Measurements from ENCODE around the gene C5orf52. TPM values are rescaled to one million over a fixed set of nuclear protein-coding genes. Genes with fewer than 3 reads are reported as not detected.
"Not testable (repeated sequence)": the region's sequence is repeated elsewhere in the genome, so short reads cannot be mapped to it uniquely, and the experiment has no call there.

C5orf52 gene
- total RNA-seq, 2 experiments from 2014 or later: not detected

DNA sequence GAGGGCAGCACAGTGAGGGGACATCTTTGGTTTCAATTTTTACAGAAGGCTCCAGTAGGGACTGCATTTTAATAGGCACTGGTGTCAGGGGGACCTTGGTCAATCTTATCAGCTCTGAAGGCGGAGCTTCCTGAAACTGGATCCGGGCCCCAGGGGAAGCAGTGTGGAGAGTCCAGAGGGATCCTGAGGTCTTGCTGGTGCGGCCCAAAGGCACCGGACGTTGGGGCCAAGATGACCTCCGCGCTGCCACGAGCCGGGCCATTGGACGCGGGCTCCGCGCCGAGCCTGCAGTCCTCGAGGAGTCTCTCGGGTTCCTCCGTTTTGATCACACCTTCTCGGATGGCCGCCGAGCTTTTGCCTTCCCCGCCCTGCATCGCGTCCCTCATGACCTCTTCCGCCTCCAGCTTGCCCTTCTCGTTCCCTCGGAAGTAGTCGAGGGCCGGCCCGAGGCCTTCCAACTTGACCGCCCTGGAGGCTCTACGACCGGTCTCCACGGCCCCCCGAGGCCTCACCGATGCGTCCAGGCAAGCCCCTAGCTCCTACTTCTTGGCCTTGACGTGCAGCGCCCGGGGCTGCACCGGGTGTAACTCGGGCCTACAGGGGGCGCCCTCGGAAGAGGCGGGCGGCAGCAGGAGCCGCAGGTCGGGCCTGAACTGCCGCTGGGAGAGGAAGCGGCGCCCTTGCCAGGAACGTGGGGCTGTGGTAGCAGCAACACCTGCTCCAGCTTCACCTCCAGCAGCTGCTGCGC lies 18.8 kb downstream of the C5orf52 start:
- Mint-ChIP-seq H3K4me1 (ENCODE audit: low read depth) (no peaks in the 10 kb centered on the region), H3K27me3 (peaks cover 5% of the 10 kb centered on the region), H3K4me3 (no peak overlapping the region), H3K27ac (no peak overlapping the region), H3K36me3 (ENCODE audit: low read depth) (no peaks in the 10 kb centered on the region), H3K9me3 (no peaks in the 10 kb centered on the region)
- Histone ChIP-seq H3K27me3 (ENCODE audit: control insufficient read depth in 1 of 2, insufficient read depth in 2 of 2, low read length in 2 of 2) (no peaks in the 10 kb centered on the region), H3K36me3 (ENCODE audit: insufficient read depth, low read length) (no peaks in the 10 kb centered on the region), H3K9me3 (ENCODE audit: control insufficient read depth in 1 of 2, insufficient read depth in 1 of 2, low read length in 2 of 2) (peaks cover 0 to 20% of the 10 kb centered on the region in 2 experiments), H3K27ac (ENCODE audit: low read depth in 1 of 2, low read length in 2 of 2) (no peak overlapping the region), H3K4me3 (ENCODE audit: low read length) (peak overlapping the region; percentile 7), H3K4me1 (ENCODE audit: insufficient read depth, low read length) (peaks cover 7% of the 10 kb centered on the region)
- ChIA-PET POLR2A (interaction anchor here (0.9 kb wide), 1 partner anchor 43 kb away, joined by 3 read pairs; no protein-coding TSS in a partner anchor), CTCF (no interaction called here)
- intact Hi-C loops (cut with DNase I, micrococcal nuclease): no loop called here
- ATAC-seq (ENCODE audit: poor library complexity) (peak; percentile 71), DNase-seq (peak in 11 of 14 experiments; percentile 9 to 74 (median 19))
- TF ChIP-seq, protein P1, sequence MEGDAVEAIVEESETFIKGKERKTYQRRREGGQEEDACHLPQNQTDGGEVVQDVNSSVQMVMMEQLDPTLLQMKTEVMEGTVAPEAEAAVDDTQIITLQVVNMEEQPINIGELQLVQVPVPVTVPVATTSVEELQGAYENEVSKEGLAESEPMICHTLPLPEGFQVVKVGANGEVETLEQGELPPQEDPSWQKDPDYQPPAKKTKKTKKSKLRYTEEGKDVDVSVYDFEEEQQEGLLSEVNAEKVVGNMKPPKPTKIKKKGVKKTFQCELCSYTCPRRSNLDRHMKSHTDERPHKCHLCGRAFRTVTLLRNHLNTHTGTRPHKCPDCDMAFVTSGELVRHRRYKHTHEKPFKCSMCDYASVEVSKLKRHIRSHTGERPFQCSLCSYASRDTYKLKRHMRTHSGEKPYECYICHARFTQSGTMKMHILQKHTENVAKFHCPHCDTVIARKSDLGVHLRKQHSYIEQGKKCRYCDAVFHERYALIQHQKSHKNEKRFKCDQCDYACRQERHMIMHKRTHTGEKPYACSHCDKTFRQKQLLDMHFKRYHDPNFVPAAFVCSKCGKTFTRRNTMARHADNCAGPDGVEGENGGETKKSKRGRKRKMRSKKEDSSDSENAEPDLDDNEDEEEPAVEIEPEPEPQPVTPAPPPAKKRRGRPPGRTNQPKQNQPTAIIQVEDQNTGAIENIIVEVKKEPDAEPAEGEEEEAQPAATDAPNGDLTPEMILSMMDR (IDR thresholded peaks at IDR 0.05): no peak

DNA sequence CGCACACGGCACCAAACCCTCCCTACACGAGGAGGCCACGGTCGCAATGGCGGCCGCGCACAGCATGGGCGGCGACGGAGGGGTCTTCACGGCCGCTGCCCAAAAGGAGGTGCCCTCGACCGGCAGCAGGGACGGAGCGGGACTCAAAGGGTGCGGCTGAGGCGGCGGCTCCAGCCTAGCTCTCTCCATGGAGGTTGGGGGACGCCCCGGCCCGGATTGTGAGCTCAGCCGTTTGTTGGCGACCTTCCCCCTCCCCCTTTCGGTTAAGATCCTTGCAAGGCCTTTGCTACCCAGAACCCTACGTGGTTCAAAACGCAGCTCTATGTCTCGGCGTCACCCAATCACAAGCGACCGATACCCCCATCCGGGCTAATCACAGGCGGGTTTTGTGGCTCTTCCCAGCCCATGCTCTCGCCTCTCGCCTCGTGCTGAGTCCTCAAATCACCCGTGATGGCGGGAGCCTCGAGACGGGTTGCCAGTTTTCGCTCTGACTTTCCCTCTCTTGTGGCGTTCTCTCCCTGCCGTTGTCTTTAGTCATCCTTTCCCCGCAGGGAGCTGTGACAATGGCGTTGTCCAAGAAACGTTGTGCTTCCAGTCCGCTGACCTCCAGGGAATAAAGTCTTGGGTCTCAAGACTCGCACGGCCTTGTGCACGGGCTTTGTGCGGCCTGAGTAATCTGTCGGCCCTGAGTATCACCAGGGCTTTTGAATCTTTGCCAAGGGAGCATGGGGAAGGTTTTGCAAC lies 19.5 kb downstream of the C5orf52 start:
- peaks cover 7% of the 10 kb centered on the region for H3K27me3 Mint-ChIP-seq
- Histone ChIP-seq H3K36me3 (ENCODE audit: insufficient read depth, low read length) (no peaks in the 10 kb centered on the region), H3K9me3 (ENCODE audit: control insufficient read depth in 1 of 2, insufficient read depth in 1 of 2, low read length in 2 of 2) (peaks cover 0 to 20% of the 10 kb centered on the region in 2 experiments), H3K27ac (ENCODE audit: low read depth in 1 of 2, low read length in 2 of 2) (no peak overlapping the region), H3K4me3 (ENCODE audit: low read length) (peak overlapping the region; percentile 7), H3K27me3 (ENCODE audit: control insufficient read depth in 1 of 2, insufficient read depth in 2 of 2, low read length in 2 of 2) (no peaks in the 10 kb centered on the region), H3K4me1 (ENCODE audit: insufficient read depth, low read length) (peaks cover 7% of the 10 kb centered on the region)
- H3K9me3 Mint-ChIP-seq: no peaks in the 10 kb centered on the region
- no peak overlapping the region for H3K4me3 Mint-ChIP-seq
- CTCF ChIA-PET: no interaction called here
- TF ChIP-seq, protein P1 (IDR thresholded peaks at IDR 0.05): no peak
- no peak overlapping the region for H3K27ac Mint-ChIP-seq
- no peak for ATAC-seq (ENCODE audit: poor library complexity)
- no peaks in the 10 kb centered on the region for H3K36me3 Mint-ChIP-seq (ENCODE audit: low read depth)
- intact Hi-C loops (cut with DNase I, micrococcal nuclease): no loop called here
- H3K4me1 Mint-ChIP-seq (ENCODE audit: low read depth): no peaks in the 10 kb centered on the region
- POLR2A ChIA-PET: no interaction called here
- no peak for DNase-seq

DNA sequence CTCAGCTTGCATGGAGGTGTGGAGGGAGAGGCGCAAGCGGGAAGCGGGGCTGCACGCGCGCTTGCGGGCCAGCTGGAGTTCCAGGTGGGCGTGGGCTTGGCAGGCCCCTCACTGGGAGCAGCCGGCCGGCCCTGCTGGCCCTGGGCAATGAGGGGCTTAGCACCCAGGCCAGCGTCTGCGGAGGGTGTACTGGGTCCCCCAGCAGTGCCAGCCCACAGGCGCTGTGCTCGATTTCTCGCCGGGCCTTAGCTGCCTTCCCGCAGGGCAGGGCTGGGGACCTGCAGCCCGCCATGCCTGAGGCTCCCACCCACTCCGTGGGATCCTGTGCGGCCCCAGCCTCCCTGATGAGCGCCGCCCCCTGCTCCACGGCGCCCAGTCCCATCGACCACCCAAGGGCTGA lies 22.5 kb downstream of the C5orf52 start:
- intact Hi-C loops (cut with DNase I, micrococcal nuclease); H3K4me1 Mint-ChIP-seq (ENCODE audit: low read depth): not testable (repeated sequence)

DNA sequence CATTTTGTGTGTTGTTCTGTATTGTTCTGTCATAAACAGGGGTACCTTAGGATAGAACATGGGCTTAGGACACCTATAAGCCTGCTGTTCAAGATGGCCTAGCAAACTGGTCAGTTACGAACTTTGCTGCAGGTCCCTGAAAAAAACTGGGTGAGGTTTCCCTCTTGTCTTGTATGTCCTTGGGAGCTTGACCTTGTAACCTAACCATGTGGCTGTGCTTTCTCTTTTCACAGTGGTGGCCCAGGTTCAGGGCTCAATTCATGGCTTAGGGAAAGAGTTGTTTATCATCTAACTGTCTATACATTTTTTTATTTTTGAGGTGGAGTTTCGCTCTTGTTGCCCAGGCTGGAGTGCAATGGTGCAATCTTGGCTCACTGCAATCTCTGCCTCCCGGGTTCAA lies 24.8 kb downstream of the C5orf52 start:
- H3K9me3 ChIP-seq (ENCODE audit: control insufficient read depth in 1 of 2, insufficient read depth in 1 of 2, low read length in 2 of 2): peaks cover 15 to 23% of the 10 kb centered on the region in 2 experiments
- CTCF ChIA-PET; H3K36me3 ChIP-seq (ENCODE audit: insufficient read depth, low read length); intact Hi-C loops (cut with DNase I, micrococcal nuclease); H3K9me3 Mint-ChIP-seq; H3K27ac Mint-ChIP-seq; H3K27me3 ChIP-seq (ENCODE audit: control insufficient read depth in 1 of 2, insufficient read depth in 2 of 2, low read length in 2 of 2); H3K4me1 Mint-ChIP-seq (ENCODE audit: low read depth); ATAC-seq (ENCODE audit: poor library complexity); H3K27ac ChIP-seq (ENCODE audit: low read depth in 1 of 2, low read length in 2 of 2); H3K4me3 ChIP-seq (ENCODE audit: low read length); POLR2A ChIA-PET; H3K4me1 ChIP-seq (ENCODE audit: insufficient read depth, low read length); H3K36me3 Mint-ChIP-seq (ENCODE audit: low read depth); H3K4me3 Mint-ChIP-seq; H3K27me3 Mint-ChIP-seq; DNase-seq: not testable (repeated sequence)

More for the DNA sequence above, 22.5 kb downstream of the C5orf52 start:
- H3K4me1 ChIP-seq (ENCODE audit: insufficient read depth, low read length); H3K4me3 ChIP-seq (ENCODE audit: low read length); POLR2A ChIA-PET; H3K27me3 ChIP-seq (ENCODE audit: control insufficient read depth in 1 of 2, insufficient read depth in 2 of 2, low read length in 2 of 2); ATAC-seq (ENCODE audit: poor library complexity); H3K4me3 Mint-ChIP-seq; DNase-seq; H3K27me3 Mint-ChIP-seq; H3K36me3 ChIP-seq (ENCODE audit: insufficient read depth, low read length); H3K27ac ChIP-seq (ENCODE audit: low read depth in 1 of 2, low read length in 2 of 2); H3K27ac Mint-ChIP-seq; H3K36me3 Mint-ChIP-seq (ENCODE audit: low read depth); H3K9me3 Mint-ChIP-seq; CTCF ChIA-PET: not testable (repeated sequence)
- peaks cover 17 to 23% of the 10 kb centered on the region in 2 experiments for H3K9me3 ChIP-seq (ENCODE audit: control insufficient read depth in 1 of 2, insufficient read depth in 1 of 2, low read length in 2 of 2)

DNA sequence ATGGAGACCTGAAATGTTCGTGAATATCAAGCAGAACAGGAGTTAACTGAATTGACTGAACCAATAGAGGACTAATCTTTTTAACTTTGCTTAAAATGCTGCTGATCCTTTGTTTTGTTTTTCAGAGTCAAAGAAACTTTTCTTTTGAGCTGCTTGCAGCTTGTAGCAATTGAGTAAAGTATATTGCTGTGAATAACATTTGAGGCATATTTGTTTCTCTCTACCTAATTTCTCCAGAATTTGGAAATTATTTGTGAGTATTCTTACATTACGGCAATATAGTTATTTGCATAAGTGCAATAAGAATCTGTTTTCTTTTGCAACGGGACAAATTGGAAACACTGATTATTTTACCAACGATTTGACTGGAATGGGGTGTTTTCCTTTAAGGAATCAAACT lies 27.3 kb downstream of the C5orf52 start:
- POLR2A ChIA-PET; H3K27me3 Mint-ChIP-seq; H3K4me3 ChIP-seq (ENCODE audit: low read length); H3K4me1 Mint-ChIP-seq (ENCODE audit: low read depth); H3K36me3 Mint-ChIP-seq (ENCODE audit: low read depth); H3K4me3 Mint-ChIP-seq; CTCF ChIA-PET; ATAC-seq (ENCODE audit: poor library complexity); H3K4me1 ChIP-seq (ENCODE audit: insufficient read depth, low read length); H3K27ac ChIP-seq (ENCODE audit: low read depth in 1 of 2, low read length in 2 of 2); H3K27ac Mint-ChIP-seq; H3K9me3 Mint-ChIP-seq; H3K27me3 ChIP-seq (ENCODE audit: control insufficient read depth in 1 of 2, insufficient read depth in 2 of 2, low read length in 2 of 2); intact Hi-C loops (cut with DNase I, micrococcal nuclease); DNase-seq; H3K36me3 ChIP-seq (ENCODE audit: insufficient read depth, low read length): not testable (repeated sequence)
- peaks cover 13 to 23% of the 10 kb centered on the region in 2 experiments for H3K9me3 ChIP-seq (ENCODE audit: control insufficient read depth in 1 of 2, insufficient read depth in 1 of 2, low read length in 2 of 2)
